HepG2 (cell line): Measurements from ENCODE around the gene PACRGL. TPM values are rescaled to one million over a fixed set of nuclear protein-coding genes. Genes with fewer than 3 reads are reported as not detected.

ENCODE experiments used
- ATAC-seq: fragments of 200-7000 bp; cut with Tn5 transposase; 3 replicates; pipeline ENCODE4 v1.9.1; 2020; ENCODE audit warnings: mild to moderate bottlenecking, moderate library complexity
- BruUV-seq: library from RNA; stranded (reverse); fragments of 400-500 nt; replicated peaks from 2 replicates; lab custom pipeline; 2021; lab: Mats Ljungman, UMichigan
- CTCF ChIA-PET: fragments of 300-600 bp; formaldehyde crosslinking; extraction: SDS; loops from one replicate; lab custom pipeline; 2021; ENCODE audit warnings: low total read pairs, inconsistent platforms, low intra/inter-chr PET ratio; lab: Yijun Ruan, JAX
- POLR2A ChIA-PET: fragments of 350-600 bp; sonication (Branson Sonifier 250); formaldehyde crosslinking; loops from one replicate; lab custom pipeline; 2020; ENCODE audit warnings: antibody characterized with exemption, inconsistent platforms; lab: Yijun Ruan, JAX
- DNase-seq: peaks from one replicate; pipeline ENCODE4 v3.0.0-alpha.2; 2015; ENCODE audit warnings: low spot score
- FAIRE-seq: peaks from 3 replicates; lab custom pipeline; 2011; peaks lifted over from hg19 to GRCh38; lab: Jason Lieb, UNC
- H2AFZ ChIP-seq: one replicate; pipeline ENCODE4 v1.6.1; 2011; ENCODE audit warnings: low read length, inconsistent platforms
- H3K27ac ChIP-seq: fragments of 300-600 bp; 3 replicates; pipeline ENCODE4 v1.8.0; 2011; ENCODE audit warnings: mixed run types, mild to moderate bottlenecking, mixed read lengths, low read length, inconsistent platforms; ENCODE audit not compliant: insufficient read depth; ENCODE audit errors: extremely low read length
- H3K27me3 ChIP-seq, 2 experiments: fragments of 200-600 bp in 1 of 2; 2 replicates in 1 of 2; 3 replicates in 1 of 2; pipeline versions ENCODE4 v1.6.0 to v1.8.0; 2011; ENCODE audit warnings: low read length in 2 of 2, mild to moderate bottlenecking in 2 of 2, moderate library complexity in 2 of 2, inconsistent platforms in 1 of 2; ENCODE audit not compliant: insufficient read depth in 2 of 2, control insufficient read depth in 1 of 2
- H3K36me3 ChIP-seq, 2 experiments: fragments of 200-600 bp in 1 of 2; replicated peaks in 1 of 2; 2 replicates in 1 of 2; 3 replicates in 1 of 2; pipeline versions ENCODE4 v1.5.1 to v1.8.0; 2011; ENCODE audit warnings: low read length in 2 of 2, inconsistent platforms in 1 of 2; ENCODE audit not compliant: insufficient read depth in 2 of 2, control insufficient read depth in 1 of 2
- H3K4me1 ChIP-seq: 2 replicates; pipeline ENCODE4 v1.5.1; 2012; ENCODE audit warnings: low read length, inconsistent platforms; ENCODE audit not compliant: insufficient read depth
- H3K4me2 ChIP-seq: 2 replicates; pipeline ENCODE4 v1.6.0; 2011; ENCODE audit warnings: low read depth, low read length, inconsistent platforms
- H3K4me3 ChIP-seq, 3 experiments: fragments of 200-600 bp in 1 of 3; sonication (generic), shearing (Covaris generic) in 1 of 3; replicated peaks in 1 of 3; 2 replicates each; pipeline ENCODE4 v1.5.1; 2011 to 2016; ENCODE audit warnings: low read length in 3 of 3, inconsistent platforms in 2 of 3, low read depth in 2 of 3, mild to moderate bottlenecking in 2 of 3, control low read depth in 1 of 3, mixed read lengths in 1 of 3; ENCODE audit not compliant: insufficient read depth in 1 of 3
- H3K79me2 ChIP-seq: one replicate; pipeline ENCODE4 v1.6.1; 2011; ENCODE audit warnings: low read length, inconsistent platforms; ENCODE audit not compliant: insufficient read depth
- H3K9ac ChIP-seq: 2 replicates; pipeline ENCODE4 v1.6.0; 2011; ENCODE audit warnings: mild to moderate bottlenecking, low read depth, low read length, inconsistent platforms; ENCODE audit not compliant: insufficient read depth
- H3K9me3 ChIP-seq: 2 replicates; pipeline ENCODE4 v1.5.1; 2012; ENCODE audit warnings: mild to moderate bottlenecking, low read length
- H4K20me1 ChIP-seq: 2 replicates; pipeline ENCODE4 v1.6.0; 2011; ENCODE audit warnings: inconsistent platforms, mild to moderate bottlenecking, low read length, moderate library complexity; ENCODE audit not compliant: insufficient read depth
- CENPX ChIP-seq: sonication (generic); formaldehyde crosslinking; IDR thresholded peaks from 2 replicates; pipeline ENCODE4 v1.9.0; 2021; ENCODE audit warnings: mild to moderate bottlenecking, missing genetic modification reagents, moderate library complexity
- DR1 ChIP-seq: sonication (generic); formaldehyde crosslinking; IDR thresholded peaks from 2 replicates; pipeline ENCODE4 v1.8.0; 2021; ENCODE audit warnings: mild to moderate bottlenecking, missing genetic modification reagents, inconsistent platforms
- FLYWCH1 ChIP-seq: sonication (generic); formaldehyde crosslinking; IDR thresholded peaks from 2 replicates; pipeline ENCODE4 v1.8.1; 2023; ENCODE audit warnings: mild to moderate bottlenecking, missing genetic modification reagents
- FOXA3 ChIP-seq: IDR thresholded peaks from 2 replicates; pipeline ENCODE4 v1.6.1; 2016; ENCODE audit warnings: missing genetic modification reagents, missing compliant biosample characterization
- MNT ChIP-seq: fragments of 450-650 bp; IDR thresholded peaks from 2 replicates; pipeline ENCODE4 v1.6.1; 2016
- NR2C2 ChIP-seq: sonication (generic); formaldehyde crosslinking; IDR thresholded peaks from 2 replicates; pipeline ENCODE4 v1.4.0; 2020; ENCODE audit warnings: missing genetic modification reagents, mild to moderate bottlenecking, moderate library complexity, borderline replicate concordance
- RCOR2 ChIP-seq: IDR thresholded peaks from 2 replicates; pipeline ENCODE4 v1.6.1; 2016; ENCODE audit warnings: missing biosample characterization, missing genetic modification reagents
- RELA ChIP-seq: sonication (generic); formaldehyde crosslinking; IDR thresholded peaks from 2 replicates; pipeline ENCODE4 v1.4.0; 2020; ENCODE audit warnings: missing genetic modification reagents
- TAF15 ChIP-seq: fragments of 200-400 bp; formaldehyde crosslinking; IDR thresholded peaks from one replicate; pipeline ENCODE4 v1.6.1; 2018; ENCODE audit warnings: mild to moderate bottlenecking, low read depth, low read length; ENCODE audit not compliant: poor library complexity, severe bottlenecking
- TCF7 ChIP-seq: sonication (generic); IDR thresholded peaks from 2 replicates; pipeline ENCODE4 v1.6.1; 2016; ENCODE audit warnings: antibody characterized with exemption, low read depth
- THAP8 ChIP-seq: sonication (generic); formaldehyde crosslinking; IDR thresholded peaks from 2 replicates; pipeline ENCODE4 v1.5.1; 2020; ENCODE audit warnings: missing genetic modification reagents, mild to moderate bottlenecking, borderline replicate concordance
- ZFX ChIP-seq: sonication (generic); formaldehyde crosslinking; IDR thresholded peaks from 2 replicates; pipeline ENCODE4 v1.4.0; 2020; ENCODE audit warnings: mild to moderate bottlenecking, low read depth, missing genetic modification reagents, moderate library complexity
- ZNF17 ChIP-seq: sonication (generic); formaldehyde crosslinking; IDR thresholded peaks from 2 replicates; pipeline ENCODE4 v1.5.0; 2020; ENCODE audit warnings: mild to moderate bottlenecking, missing genetic modification reagents
- ZNF207 ChIP-seq: fragments of 450-650 bp; IDR thresholded peaks from 2 replicates; pipeline ENCODE4 v1.6.1; 2016; ENCODE audit warnings: antibody characterized with exemption, borderline replicate concordance
- ZNF709 ChIP-seq: sonication (generic); formaldehyde crosslinking; IDR thresholded peaks from 2 replicates; pipeline ENCODE4 v1.5.0; 2020; ENCODE audit warnings: mild to moderate bottlenecking, missing genetic modification reagents
- WGBS: methylation state at CpG from one replicate; pipeline ENCODE4 v1.1.6; 2017; ENCODE audit warnings: low lambda C conversion rate; 5-methylcytosine and 5-hydroxymethylcytosine counted together
- in situ Hi-C: cut with HindIII; loops from 2 replicates; pipeline ENCODE4 v1.10.0; 2017; ENCODE audit warnings: low pct_unique_long_range_greater_than_20kb; ENCODE audit not compliant: extremely low pct_ligation_motif_present
- intact Hi-C: fragments of 100-400 bp; cut with micrococcal nuclease; formaldehyde crosslinking; loops from one replicate; pipeline ENCODE4 v1.10.0; 2022; ENCODE audit not compliant: unreplicated experiment
- polyA plus RNA-seq, 8 experiments: library from polyadenylated mRNA; depleted of rRNA in 3 of 8; stranded (reverse) in 7 of 8; unstranded in 1 of 8; fragments of >200 nt; fragmentation: Illumina TruSeq in 4 of 8; extraction: Trizol in 4 of 8; gene quantifications; 2 replicates each; pipeline versions ENCODE4 v1.2.1 to v1.2.3, GENCODE V29; 2011 to 2016; ENCODE audit warnings: low read depth in 4 of 8, missing spikeins in 1 of 8, mixed read lengths in 1 of 8; ENCODE audit not compliant: insufficient read depth in 1 of 8
- total RNA-seq, 5 experiments: library from RNA; depleted of rRNA; stranded (reverse); fragments of >200 nt; fragmentation: Illumina TruSeq; extraction: Trizol; gene quantifications; 2 replicates each; pipeline ENCODE4 v1.2.3, GENCODE V29; 2016; ENCODE audit warnings: low read depth in 1 of 5
- TF ChIP-seq, protein P1 (sequence below): sonication (generic); formaldehyde crosslinking; IDR thresholded peaks from 2 replicates; pipeline ENCODE4 v1.8.0; 2022; ENCODE audit warnings: mild to moderate bottlenecking, missing genetic modification reagents
- TF ChIP-seq, protein P2 (sequence below): sonication (generic); formaldehyde crosslinking; IDR thresholded peaks from 2 replicates; pipeline ENCODE4 v1.4.0; 2020; ENCODE audit warnings: mild to moderate bottlenecking, missing genetic modification reagents

PACRGL gene
- total and polyA plus RNA-seq, 2 of the 13 experiments (the other 11 are each of a cell fraction or from before 2014, with no cell fraction given), result 5.8 to 15.1 TPM

DNA sequence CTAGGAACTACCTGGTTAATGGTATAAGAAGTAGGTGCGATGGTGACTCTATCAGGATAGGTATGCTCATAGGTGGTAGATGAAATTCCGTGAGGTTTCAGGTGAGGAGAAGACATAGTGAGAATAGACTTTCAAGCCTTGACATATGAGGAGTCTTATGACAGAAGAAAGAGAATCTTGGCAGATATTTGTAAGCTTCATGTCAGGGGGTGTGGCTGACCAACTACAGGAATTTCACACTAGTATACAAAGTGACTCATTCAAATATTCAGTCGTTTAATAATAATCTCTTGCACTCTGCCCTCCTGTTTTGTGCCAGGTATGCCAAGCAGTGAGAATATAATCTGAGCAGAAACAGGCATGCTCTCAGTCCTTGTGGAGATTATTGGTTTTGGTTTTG is 22.8 kb downstream of the PACRGL start:
- Histone ChIP-seq H3K27ac (no peak overlapping the region), H4K20me1 (no peaks in the 10 kb centered on the region), H3K27me3 (no peaks in the 10 kb centered on the region), H3K4me2 (no peak overlapping the region), H3K4me3 (no peak overlapping the region), H3K9ac (no peak overlapping the region), H3K36me3 (peaks cover 2 to 14% of the 10 kb centered on the region in 2 experiments; a peak in 3 of 5 replicates), H3K79me2 (no peaks in the 10 kb centered on the region), H3K4me1 (no peaks in the 10 kb centered on the region), H3K9me3 (no peaks in the 10 kb centered on the region), H2AFZ (no peak overlapping the region)
- FAIRE-seq (no peak), ATAC-seq (no peak), DNase-seq (no peak)
- TF ChIP-seq MNT, result no peak
- TF ChIP-seq DR1 (CRISPR knock-in tag), result no peak
- TF ChIP-seq ZFX, result no peak
- no TSS peak for BruUV-seq
- intact Hi-C loops (no loop called here), in situ Hi-C loops (no loop called here)
- 78% methylated on average over 3 of the region's 3 CpGs for WGBS
- POLR2A ChIA-PET, result no interaction called here
- CTCF ChIA-PET, result no interaction called here

DNA sequence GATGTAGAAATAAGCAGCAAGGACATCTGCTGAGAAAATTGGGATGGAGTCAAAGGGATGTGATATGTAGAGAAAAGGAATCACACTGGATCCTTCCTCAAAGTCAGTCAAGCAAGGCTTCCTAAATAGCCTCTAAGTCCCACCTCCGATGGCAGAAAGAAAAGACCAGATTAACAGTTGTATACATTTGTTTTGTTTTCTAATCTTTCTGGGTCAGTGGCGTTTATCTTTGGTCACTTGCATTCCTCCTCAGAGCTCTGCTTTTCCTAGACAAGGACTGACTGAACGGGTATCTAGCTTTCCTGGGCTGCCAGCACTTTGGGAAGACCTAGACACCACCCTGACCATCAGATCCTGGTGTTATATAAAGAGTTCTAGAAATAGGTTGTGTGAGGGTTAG is 23.2 kb downstream of the PACRGL start:
- CTCF ChIA-PET, result no interaction called here
- in situ Hi-C loops (no loop called here), intact Hi-C loops (no loop called here)
- Histone ChIP-seq H3K4me1 (no peaks in the 10 kb centered on the region), H3K9me3 (no peaks in the 10 kb centered on the region), H3K79me2 (no peaks in the 10 kb centered on the region), H3K36me3 (peaks cover 2 to 14% of the 10 kb centered on the region in 2 experiments; a peak in 3 of 5 replicates), H3K27me3 (no peaks in the 10 kb centered on the region), H3K4me2 (no peak overlapping the region), H3K4me3 (no peak overlapping the region), H3K9ac (no peak overlapping the region), H3K27ac (no peak overlapping the region), H2AFZ (no peak overlapping the region), H4K20me1 (no peaks in the 10 kb centered on the region)
- DNase-seq (no peak), FAIRE-seq (no peak), ATAC-seq (no peak)
- WGBS, result 88% methylated on average over 3 of the region's 3 CpGs
- BruUV-seq, result no TSS peak
- POLR2A ChIA-PET, result no interaction called here
- TF ChIP-seq ZNF17 (CRISPR knock-in tag) (no peak), TAF15 (no peak), RELA (CRISPR knock-in tag) (no peak), THAP8 (no peak), FLYWCH1 (CRISPR knock-in tag) (no peak), ZNF207 (no peak), CENPX (no peak), RCOR2 (CRISPR knock-in tag) (no peak), FOXA3 (CRISPR knock-in tag) (no peak), NR2C2 (CRISPR knock-in tag) (no peak), TCF7 (no peak), ZNF709 (no peak)
- TF ChIP-seq, protein P1, sequence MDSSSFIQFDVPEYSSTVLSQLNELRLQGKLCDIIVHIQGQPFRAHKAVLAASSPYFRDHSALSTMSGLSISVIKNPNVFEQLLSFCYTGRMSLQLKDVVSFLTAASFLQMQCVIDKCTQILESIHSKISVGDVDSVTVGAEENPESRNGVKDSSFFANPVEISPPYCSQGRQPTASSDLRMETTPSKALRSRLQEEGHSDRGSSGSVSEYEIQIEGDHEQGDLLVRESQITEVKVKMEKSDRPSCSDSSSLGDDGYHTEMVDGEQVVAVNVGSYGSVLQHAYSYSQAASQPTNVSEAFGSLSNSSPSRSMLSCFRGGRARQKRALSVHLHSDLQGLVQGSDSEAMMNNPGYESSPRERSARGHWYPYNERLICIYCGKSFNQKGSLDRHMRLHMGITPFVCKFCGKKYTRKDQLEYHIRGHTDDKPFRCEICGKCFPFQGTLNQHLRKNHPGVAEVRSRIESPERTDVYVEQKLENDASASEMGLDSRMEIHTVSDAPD (CRISPR knock-in tag), result no peak
- TF ChIP-seq, protein P2, sequence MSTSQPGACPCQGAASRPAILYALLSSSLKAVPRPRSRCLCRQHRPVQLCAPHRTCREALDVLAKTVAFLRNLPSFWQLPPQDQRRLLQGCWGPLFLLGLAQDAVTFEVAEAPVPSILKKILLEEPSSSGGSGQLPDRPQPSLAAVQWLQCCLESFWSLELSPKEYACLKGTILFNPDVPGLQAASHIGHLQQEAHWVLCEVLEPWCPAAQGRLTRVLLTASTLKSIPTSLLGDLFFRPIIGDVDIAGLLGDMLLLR, result no peak
